A673 (cell line): ENCODE results near the gene RTN4RL1.

Experiments used
- EZH2 ChIP-seq: fragments of 200-600 bp; sonication (generic); IDR thresholded peaks from 2 replicates; pipeline ENCODE4 v1.6.1; 2017; ENCODE audit warnings: borderline replicate concordance, low read depth, mild to moderate bottlenecking, mixed read lengths, antibody characterized with exemption, low read length; ENCODE audit not compliant: poor library complexity, severe bottlenecking
- TF ChIP-seq, protein P1 (sequence below): fragments of 300-800, 200-600 bp; sonication (generic); conservative IDR thresholded peaks from 2 replicates; pipeline ENCODE4 v1.5.1; 2017; ENCODE audit warnings: low read depth, mild to moderate bottlenecking, antibody characterized with exemption, low read length, moderate library complexity, mixed read lengths

DNA sequence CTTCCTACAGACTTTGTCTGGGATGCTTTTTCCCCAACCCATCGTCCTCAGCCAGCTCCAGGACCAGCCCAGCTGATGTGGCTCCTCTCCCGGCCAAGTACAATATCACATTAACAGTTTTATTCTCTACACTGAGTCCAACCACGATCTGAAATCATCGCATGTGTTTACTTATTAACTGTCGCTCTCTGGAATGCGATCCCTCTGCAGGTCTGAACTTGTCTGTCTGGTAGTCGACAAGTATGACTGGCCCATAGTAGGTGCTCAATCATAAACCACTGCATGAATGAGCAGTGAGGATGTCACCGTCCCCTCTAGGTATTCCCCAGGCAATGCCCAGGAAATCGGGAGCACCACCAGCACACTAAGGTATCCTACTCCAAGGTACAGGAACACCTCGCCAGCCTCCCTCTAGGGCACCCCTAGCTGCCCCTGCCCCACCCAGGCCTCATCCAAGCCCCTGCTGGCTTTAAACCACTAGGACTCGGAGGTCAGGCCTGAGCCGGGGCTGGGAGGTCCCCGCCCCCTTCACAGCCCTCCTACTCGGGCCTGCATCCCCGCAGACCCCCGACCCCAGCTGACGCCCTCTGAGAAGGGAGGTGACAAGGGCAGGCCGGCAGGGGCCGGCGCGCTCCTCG lies 27.7 kb downstream of the RTN4RL1 start:
- TF ChIP-seq, protein P1, sequence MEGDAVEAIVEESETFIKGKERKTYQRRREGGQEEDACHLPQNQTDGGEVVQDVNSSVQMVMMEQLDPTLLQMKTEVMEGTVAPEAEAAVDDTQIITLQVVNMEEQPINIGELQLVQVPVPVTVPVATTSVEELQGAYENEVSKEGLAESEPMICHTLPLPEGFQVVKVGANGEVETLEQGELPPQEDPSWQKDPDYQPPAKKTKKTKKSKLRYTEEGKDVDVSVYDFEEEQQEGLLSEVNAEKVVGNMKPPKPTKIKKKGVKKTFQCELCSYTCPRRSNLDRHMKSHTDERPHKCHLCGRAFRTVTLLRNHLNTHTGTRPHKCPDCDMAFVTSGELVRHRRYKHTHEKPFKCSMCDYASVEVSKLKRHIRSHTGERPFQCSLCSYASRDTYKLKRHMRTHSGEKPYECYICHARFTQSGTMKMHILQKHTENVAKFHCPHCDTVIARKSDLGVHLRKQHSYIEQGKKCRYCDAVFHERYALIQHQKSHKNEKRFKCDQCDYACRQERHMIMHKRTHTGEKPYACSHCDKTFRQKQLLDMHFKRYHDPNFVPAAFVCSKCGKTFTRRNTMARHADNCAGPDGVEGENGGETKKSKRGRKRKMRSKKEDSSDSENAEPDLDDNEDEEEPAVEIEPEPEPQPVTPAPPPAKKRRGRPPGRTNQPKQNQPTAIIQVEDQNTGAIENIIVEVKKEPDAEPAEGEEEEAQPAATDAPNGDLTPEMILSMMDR = no peak
- TF ChIP-seq EZH2 = no peak
